ENCODE data around the gene EN1.
A peak's percentile ranks its signal among the peaks of the same experiment; 100 is the strongest.

Gene EN1

DNA sequence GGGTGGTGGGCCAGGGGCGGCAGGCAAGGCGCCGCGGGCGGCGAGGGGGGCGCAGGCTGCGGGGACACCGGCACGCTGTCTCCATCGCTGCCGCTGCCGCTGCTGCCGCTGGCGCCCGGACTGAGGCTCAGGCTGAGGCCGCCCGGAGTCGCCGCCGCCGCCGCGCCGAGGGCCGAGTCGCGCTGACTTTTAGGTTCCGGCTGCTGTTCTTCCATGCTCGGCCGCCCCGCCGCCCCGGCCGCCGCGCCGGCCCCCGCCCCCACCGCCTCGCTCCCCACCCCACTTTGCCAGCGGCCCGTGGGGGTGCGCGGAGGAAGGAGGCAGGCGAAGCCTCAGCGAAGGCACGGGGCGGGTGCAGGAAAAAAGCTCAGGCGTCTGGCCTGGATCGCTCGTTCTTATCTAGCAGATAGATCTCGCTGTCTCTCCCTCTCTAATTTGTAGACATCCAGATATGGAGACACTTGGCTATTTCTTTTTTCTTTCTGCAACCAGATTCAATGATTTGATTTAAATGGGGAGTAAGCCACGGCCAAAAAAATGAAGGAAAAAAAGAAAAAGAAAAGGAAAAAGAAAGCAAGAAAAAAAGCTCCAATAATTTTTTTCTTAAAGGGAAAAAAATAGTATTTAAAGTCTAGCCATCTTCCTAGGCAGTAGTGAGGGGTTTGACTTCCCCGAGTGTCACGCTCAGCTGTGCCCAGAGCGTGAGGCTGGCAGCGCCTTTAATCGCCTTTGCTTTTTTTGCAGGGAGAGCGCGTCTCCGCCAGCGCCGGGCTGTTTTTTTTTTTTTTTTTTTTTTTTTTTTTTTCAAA, at the start of gene EN1:
Gene EN1, minus strand, starts transcription at position 696 of the 809 bp plus-strand sequence. Its CDS starts 481 bp downstream, at position 215.
- DNase-seq = peak in 1 of 2 experiments; percentile 23

DNA sequence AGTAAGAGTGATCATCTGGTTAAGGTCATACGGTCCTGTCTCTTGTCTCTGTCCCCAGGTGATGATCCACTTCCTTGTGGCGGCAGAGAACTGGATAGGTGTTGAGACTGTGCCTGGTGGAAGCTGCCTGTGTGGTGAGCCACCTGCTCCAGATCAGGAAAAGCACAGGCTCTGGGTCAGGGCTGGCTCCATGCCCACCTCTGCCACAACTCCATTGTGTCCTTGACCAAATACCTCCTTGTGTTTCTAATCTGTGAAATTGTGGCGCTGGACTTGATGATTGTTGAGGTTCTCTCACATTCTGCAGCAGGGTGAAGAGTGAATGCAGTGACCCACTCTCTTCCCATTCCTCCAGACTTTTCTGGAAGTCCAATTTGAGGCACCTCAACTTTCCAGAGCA, 45.7 kb upstream of the EN1 start:
- no peak for DNase-seq

DNA sequence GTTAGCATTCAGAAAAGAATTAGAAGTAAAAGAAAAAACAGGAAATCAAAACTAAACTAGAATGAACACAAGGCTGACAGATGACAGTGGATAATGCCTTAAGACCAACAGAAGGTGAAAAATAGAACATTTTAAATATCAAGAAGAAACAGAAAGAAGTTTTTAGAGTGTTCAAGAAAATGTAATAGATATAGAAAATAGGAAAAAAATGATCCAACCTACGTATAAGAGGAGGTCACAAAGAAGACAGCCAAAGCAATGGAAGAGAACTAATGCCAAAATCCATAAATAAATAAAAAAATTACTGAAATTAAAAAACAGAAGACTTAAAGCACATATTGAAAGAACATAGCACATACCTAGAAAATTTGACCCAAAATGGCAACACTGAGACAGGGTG, 42.5 kb upstream of the EN1 start:
- DNase-seq = no peak

DNA sequence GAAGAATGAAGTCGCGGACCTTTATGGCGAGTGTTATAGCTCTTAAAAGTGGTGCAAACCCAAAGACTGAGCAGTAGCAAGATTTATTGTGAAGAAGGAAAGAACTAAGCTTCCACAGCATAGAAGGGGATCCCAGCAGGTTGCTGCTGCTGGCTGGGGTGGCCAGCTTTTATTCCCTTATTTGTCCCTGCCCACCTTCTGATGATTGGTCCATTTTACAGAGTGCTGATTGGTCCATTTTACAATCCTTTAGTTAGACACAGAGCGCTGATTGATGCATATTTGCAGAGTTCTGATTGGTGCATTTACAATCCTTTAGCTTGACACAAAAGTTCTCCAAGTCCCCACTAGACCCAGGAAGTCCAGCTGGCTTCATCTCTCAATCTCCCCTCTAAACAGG, 36.3 kb upstream of the EN1 start:
- DNase-seq = no peak

DNA sequence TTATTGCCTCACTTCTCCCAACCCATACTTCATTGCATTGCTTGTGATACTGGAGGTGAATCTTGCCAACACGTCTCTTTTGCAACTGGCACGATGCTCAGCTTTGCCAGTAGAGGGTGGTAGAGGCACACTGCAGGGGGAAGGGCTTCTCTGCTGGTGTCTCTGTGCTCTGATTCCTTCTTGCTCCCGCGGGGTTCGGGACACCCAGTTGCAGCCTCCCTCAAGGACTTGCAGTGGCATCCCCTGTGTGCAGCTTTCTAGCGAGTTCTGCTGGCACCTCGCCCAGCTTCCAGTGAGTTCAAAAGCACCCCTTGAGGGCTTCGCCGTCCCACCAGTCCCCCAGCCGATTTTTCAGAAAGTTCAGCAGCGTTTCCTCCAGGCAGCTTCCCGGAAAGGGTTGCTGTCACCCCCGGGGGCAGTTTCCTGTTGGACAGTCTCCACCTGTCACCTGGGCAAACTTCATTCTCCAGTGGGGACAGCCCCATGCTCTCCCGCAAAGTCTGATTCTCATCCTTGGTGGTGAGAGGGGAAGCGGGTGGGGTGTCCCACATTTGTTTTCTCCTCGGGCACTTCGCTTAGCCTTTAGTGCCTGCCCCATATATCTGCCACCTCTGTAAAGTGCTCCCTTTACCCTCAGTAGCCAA, 35.4 kb upstream of the EN1 start:
- DNase-seq = peak; percentile 92 to 93

DNA sequence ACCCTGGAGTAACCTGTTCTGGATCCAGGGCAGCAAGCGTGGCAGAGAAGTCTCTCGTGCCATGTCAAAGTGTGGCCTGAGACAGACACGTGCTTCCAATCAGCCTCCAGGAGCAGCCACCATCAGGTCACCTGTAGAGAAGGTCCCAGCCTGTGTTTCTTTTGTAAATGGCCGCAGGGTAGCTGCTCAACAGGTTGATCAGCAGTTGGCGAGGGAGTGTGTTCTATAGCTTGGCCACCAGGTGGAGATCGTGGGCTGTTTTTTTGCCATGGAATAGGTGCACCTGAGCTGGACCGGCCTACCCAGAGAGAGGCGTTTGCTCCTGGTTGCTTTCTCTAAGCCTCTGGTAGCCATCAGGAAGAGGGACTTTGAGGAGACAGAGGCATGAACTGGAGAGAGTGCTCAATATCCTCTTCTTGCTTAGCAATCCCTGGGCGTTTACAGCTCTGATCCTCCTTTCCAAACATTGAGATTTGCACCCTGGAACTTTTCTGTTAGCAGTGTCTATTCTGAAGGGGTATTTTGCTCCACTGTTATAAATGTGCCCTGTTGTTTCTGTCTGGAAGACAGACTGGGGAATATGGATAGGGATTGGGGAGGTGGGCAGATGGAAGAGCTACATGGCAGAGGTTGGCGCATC, 34.2 kb upstream of the EN1 start:
- peak; percentile 61 to 71 for DNase-seq

DNA sequence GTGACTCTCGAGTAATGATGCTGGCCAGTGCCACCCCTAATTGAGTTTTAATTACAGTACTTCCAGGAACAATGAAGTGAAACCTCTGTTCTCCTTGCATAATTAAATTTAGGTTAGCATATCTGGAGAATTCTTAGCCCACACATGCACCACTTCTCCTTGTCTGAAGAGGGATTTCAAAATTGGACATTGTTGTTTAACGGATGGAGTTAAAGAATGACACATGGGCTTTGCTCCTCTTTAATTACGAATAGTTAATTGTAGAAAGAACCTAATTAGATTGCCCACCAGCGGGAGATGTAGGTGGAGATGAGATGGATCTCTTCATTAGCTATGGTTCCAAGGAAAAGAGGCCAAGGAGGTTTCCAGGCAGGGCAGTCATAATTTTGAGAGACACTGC, 33.1 kb upstream of the EN1 start:
- DNase-seq = no peak

DNA sequence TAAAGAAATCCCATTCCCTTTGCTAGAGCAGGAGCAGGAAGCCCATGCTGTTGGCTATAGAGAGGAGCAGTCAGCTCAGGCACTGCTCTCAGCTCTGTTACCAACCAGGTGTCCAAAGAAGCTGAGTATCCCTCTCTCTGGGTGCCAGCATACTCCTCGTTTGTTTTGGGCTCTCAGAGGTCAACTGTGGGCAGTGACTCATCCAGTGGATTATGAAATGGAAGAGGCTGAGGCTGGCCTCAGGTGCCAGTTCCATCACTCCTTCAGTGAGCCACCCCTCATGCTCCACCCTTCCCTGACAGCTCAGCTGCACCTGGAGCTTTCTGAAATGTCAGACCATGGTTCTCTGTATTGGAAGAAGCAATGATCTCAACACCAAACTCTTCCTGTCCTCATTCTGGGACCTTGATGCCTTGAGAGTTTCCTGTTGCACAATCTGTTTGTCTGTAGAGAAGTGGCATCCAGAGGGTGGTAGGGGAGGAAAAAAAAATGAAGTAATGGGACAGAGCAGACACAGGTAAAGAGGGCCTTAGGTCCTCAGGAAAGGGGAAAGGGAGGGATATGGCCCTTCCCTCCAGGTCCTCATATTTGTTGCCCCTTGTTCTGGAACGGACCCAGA, 31.2 kb upstream of the EN1 start:
- DNase-seq = no peak

DNA sequence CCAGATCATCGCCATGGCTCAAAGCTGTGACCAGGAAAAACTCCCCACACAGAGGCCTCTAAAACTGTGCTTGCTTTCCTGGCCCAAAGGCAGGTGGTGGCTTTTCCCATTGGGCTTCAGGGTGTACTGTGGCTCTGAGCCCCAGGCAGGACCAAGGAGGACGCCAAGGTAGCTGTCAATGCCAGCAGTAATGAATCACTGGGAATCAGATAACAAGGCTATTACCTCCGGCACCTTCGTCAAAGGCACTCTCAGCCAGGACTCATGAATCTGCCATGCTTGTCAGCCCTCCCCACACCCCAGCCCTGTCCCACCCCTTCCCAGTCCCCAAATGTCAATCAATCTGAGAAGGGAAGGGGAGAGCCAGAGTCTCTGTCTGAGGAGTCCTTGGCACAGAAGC, 27.9 kb upstream of the EN1 start:
- no peak for DNase-seq

DNA sequence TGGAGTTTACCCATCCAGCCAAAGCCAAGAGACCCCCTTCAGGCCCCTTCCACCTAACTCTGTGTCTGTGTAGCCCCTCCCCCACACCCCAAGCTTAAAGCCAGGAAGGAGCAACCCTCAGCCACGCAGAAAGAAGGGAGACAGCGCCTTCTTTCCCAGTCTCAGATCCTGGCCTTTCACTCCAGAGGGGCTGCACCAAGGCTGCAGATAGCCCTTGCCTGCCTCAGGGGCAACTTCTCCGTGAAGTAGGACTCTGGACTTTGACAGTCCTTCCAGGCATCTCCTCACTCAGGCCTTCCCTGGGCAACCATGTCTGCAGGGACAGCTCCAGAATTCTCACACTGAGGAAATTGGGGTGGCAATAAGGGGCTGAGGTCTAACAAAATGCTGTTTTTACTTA, 26.9 kb upstream of the EN1 start:
- DNase-seq = no peak

DNA sequence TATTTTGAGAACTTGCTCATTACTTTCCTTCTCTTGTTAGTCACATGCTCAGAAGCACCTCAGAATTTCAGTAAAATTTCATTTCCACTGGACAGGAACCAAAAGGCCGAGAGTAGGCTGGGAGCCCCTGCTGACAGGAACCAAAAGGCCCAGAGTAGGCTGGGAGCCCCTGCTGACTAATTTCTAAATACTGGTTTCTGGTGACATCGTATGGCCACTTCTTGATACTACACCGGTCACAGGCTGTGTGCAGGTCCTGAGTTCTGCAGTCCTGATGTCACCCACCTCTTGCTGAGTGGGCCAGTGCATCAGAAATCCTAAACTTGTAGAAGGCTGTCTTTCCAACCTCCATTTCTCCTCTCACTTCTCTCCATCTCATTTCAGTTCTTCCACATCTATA, 17.7 kb upstream of the EN1 start:
- peak; percentile 73 to 83 for DNase-seq

DNA sequence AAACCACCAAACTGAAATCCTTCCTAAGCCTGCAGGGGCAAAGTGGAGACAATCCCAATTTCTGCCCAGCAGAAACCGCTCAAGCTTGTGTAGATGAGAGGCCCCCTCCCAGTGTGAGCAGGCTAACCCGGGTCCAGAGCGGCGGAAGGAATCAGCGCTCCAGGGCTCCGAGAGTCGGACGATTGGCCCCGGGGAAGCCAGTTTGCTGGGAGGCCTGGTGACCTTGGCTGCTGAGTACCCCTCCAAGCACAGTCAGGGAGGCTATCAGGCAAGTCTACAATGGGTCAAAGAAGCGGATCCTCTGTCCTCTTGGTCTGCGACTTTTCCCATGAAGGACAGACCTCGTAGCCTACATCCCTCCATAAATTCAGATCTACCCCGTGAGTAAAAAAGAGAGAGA, 16.8 kb upstream of the EN1 start:
- no peak for DNase-seq

DNA sequence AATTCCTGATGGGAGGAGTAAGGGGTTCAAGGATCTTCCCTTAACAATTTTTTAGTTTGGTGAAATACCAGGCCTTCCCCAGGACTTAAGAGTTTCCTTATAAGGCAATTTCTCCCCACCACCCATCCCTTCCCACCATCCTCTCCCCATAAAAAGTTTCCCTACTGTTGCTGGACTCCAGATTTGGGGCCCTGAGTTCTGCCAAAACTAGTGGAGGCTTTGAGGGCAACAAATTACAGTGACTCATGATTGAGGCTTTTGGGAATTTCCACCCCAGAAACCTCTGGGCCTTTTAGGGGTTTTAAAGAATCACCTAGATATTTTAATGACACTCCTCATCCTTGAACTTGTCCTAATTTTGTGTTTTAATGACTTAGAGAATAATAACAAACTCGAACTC, 14.3 kb upstream of the EN1 start:
- no peak for DNase-seq

DNA sequence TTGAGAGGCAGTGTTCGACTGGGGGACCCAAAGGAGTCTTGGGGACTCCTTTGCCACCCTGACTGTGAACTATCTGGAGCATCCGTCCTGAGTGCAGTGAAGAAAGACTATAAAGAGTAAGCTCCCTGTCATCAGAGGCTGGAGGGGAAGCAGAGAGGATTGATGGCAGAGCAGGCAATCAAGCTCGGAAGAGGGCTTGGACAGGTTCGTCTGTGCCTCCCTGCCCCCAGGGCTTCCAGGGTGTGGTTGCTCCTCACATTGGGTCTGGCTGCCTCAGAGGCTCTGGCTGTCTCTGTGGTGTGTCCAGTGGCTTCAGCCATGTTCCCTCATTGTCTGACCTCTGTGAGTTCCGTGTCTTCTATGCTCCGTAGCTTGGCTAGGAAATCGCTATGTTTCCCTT, 13.8 kb upstream of the EN1 start:
- no peak for DNase-seq

DNA sequence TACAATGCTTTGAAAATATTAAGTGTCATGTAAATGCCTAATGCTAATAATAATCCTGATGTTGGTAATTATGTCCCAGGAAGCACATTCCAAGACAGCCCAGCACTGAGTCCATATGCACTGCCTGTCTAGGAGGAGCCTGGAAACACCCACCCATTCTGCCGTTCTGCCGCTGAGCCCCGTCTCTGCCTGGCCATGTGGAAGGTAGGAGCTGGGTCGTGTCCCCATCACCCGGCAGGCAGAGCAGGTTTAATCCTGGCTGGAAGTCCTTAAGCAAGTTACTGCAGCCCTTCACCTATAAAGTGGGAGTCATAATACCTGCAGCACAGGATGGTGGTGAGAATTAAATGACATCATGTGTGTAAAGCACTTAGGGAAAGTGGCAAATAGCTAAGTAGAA, 13.1 kb upstream of the EN1 start:
- no peak for DNase-seq

DNA sequence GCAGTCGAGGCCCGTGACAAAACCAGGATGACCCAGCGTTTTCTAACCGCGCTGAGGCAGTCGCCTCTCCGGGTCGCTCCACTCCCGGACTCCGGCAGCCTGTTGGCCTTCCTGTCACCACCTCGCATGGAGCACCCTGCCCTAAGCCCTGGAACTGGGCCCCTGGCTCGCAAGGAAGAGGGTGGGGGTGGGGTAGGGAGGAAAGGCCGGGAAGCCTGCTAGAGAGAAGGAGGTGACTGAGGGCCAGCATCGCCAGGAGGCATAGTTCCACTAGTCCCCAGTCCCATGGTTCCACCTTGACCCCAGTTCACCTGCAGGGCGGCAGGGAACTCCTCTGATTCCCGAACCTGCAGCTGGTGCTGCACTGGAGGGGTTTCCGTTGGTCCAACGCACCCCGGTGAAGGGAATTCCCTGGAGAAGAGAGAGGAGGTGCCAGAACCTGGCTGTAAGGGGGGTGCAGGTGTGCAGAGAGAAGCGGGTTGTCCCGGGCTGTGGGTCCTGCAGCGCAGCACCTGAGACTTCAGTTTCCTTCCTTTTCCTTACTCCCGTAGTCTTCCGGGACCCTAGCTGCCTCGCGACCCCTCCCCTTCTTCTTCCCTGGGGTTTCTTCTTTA, 11.8 kb upstream of the EN1 start:
- no peak for DNase-seq

DNA sequence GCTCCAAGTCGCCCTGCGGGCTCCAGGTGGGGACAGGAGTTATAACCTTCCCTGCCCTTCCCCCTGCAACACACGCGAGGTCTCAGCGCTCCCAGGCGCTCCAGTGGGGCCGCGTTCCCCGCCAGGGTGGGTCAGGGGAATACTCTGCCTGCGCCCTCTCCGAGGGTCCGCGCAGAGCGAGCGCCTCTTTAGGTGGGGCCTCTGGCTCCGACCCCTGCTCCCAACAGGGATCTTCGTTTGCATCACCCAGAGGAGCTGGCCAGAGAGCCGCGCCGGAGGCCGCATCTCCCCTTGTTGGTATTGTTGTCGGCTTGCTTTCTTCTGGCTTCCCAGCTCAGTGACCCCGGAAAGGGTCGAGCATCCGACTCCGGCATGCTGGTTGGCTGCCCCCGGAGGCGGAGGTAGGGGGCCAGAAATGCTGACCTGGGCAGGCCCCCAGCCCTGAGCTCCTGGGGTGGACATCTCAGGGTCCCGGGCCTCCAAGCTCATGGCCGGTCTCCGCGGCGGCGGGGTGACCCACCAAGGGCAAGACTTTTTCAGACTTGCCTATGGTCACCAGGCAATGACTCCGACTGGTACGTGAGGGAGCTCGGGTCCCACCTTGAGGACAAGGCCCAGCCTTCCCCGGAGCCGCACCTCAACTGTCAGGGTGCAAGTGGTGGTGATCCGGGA, 11.2 kb upstream of the EN1 start:
- DNase-seq = no peak

DNA sequence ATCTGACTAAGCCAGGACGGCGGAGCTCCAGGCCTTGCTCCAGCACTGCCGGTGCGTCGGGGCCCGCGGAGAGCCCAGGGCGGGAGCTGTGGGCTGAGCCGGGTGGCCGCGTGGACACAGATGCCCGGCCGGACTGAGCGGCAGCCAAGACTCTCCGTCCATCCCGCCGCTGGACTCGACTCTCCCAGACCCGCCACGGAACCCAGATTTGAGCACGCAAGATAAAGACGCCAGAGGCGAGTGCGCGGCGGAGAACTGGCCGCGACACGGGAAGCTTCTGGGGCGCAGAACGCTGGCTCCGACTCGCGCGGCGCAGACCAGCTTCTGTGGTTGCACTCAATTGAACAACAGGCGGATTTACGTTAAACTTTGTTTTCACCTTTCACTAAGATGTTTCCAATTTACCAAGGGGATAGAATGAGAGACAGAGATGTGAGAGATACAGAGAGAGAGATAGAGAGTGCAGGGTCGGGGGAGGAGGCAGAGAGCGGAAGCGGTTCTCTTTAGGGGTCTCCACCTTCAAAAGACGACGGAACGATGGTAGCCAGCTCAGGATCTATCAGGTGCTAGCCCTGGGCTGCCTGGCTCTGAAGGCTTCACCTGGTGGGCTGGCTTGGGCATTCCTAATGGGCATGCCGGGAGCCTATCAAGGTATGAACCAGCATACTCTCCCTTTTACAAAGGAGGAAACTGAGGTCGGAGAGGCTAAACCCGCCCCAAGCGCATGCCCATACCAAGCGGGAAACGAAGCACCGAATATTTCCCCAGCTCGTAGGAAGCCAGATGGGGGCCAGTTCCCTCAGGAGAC, 10.4 kb upstream of the EN1 start:
- no peak for DNase-seq

DNA sequence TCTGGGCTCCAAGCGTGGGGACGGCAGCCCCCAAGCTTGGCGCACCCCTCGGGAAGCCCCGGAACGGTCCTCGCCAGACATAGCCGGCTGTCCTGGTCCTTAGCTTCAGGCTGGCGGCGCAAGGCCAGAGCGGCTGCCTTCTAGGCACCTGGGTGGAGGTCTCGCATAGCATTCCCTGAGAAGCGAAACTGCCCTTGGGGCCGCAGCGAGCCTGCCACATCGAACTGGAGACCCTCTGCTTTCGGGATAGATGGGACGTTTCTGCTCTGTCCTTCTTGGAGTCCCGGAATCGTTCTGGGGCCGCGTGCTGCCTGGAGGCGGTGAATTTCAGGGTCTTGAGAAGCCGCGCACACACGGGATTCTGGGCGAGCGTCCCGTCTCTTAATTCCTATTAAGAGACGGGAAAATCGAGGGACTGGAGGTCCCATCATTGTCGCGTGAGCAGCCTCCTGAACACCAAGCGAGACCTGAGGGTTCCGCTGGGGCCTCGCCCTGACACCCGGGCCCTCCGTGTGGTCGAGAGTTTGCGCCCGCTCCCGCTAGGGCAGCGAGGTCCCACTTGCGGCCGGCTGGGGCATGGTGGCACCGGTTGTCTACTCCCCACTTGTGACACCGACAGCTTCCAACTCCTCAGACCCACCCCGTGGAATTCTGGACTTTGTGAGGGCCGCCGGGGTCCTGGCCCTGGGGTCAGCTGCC, 9.7 kb upstream of the EN1 start:
- no peak for DNase-seq

DNA sequence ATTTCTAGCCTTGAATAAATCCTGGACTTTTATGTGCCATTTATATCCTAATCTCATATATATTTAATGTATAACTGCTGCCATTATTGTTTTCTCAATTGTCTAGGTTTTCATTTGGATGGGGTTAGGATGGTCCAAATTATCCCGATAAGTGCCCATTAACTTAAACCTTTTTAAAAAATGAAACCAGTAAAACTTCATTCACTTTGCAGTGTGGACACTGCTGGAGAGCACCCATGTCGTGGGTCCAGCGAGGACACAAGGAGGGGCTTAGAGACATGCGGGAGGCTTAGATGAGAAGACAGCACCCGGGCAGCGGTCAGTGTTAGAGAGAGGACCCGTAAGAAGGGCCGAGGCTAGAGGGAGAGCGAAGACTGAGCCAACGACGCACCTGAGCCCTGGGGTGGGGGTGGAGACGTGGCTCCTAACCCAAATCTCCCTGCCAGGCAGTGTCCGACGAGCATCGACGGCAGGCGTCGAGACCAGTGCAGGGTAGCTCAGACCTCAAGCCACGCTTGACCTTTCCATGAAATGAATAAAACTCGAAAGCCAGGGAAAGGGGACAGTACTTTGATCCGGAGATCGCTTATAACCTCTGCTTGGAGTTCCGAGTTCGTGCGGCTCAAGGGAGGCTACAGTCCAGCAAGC, 9.0 kb upstream of the EN1 start:
- DNase-seq = no peak
